Activated CD8-positive, alpha-beta memory T cell treated with anti-CD3 and anti-CD28 coated beads for 36 hours (primary cell): ENCODE measurements around the gene MCM7. TPM values are rescaled to one million over a fixed set of nuclear protein-coding genes. Genes with fewer than 3 reads are reported as not detected.

Experiments used
- CTCF ChIA-PET: fragments of 350-600 bp; sonication (Branson Sonifier 250); formaldehyde crosslinking; loops from one replicate; lab custom pipeline; 2021; ENCODE audit warnings: antibody characterized with exemption; lab: Charles Lee
- POLR2A ChIA-PET: fragments of 350-600 bp; sonication (Branson Sonifier 250); formaldehyde crosslinking; loops from one replicate; lab custom pipeline; 2021; ENCODE audit warnings: antibody characterized with exemption; lab: Charles Lee
- total RNA-seq, 2 experiments: library from RNA; stranded (reverse); gene quantifications; one replicate each; pipeline ENCODE4 v1.2.3, GENCODE V29; 2021

MCM7 gene
- total RNA-seq, 2 experiments from 2014 or later = 437 to 447 TPM

GRCh38 chr7:100126931-100127865, 26.0 kb upstream of the MCM7 start, which contains the start of gene MBLAC1:
Gene MBLAC1 (plus strand): TSS chr7:100126967. CDS start chr7:100127396, 429 bp downstream.
- CTCF ChIA-PET = interaction anchor here (0.5 to 2.4 kb wide), 4 partner anchors 25 to 212 kb away, joined by 3 to 11 read pairs (median 6); partner anchors contain the start of genes AP4M1 and MCM7
- POLR2A ChIA-PET = interaction anchor here (0.5 to 1.9 kb wide), 4 partner anchors 22 to 302 kb away, joined by 3 to 14 read pairs (median 4); partner anchors contain the start of genes AP4M1, LAMTOR4 and MCM7

- POLR2A ChIA-PET = interaction anchor here (0.5 to 1.9 kb wide), 4 partner anchors 23 to 303 kb away, joined by 3 to 14 read pairs (median 4); partner anchors contain the start of genes AP4M1, LAMTOR4 and MCM7
- CTCF ChIA-PET = interaction anchor here (0.5 to 2.4 kb wide), 5 partner anchors 21 to 213 kb away, joined by 3 to 7 read pairs (median 4); no protein-coding TSS in a partner anchor
Observed at GRCh38 chr7:100126239-100126930, 25.2 kb upstream of the MCM7 start.

- POLR2A ChIA-PET = no interaction called here
- CTCF ChIA-PET = interaction anchor here (0.6 to 2.4 kb wide), 2 partner anchors 34 to 325 kb away, joined by 3 to 7 read pairs; no protein-coding TSS in a partner anchor
Observed at GRCh38 chr7:100124301-100125230, 23.4 kb upstream of the MCM7 start.

- CTCF ChIA-PET = interaction anchor here (0.8 to 3.1 kb wide), 3 partner anchors 9 to 22 kb away, joined by 4 to 16 read pairs (median 6); no protein-coding TSS in a partner anchor
Observed at GRCh38 chr7:100122568-100122967, 21.4 kb upstream of the MCM7 start.

GRCh38 chr7:100122067-100122466, 20.9 kb upstream of the MCM7 start:
- ChIA-PET CTCF (interaction anchor here (3.1 kb wide), 1 partner anchor 9 kb away, joined by 16 read pairs; no protein-coding TSS in a partner anchor), POLR2A (no interaction called here)

More at GRCh38 chr7:100122568-100122967, 21.4 kb upstream of the MCM7 start:
- POLR2A ChIA-PET = no interaction called here

- POLR2A ChIA-PET = interaction anchor here (0.6 to 1.8 kb wide), 6 partner anchors 20 to 308 kb away, joined by 3 to 6 read pairs (median 3); partner anchors contain the start of genes LAMTOR4 and ZCWPW1
Observed at GRCh38 chr7:100120733-100121036, 19.5 kb upstream of the MCM7 start.

GRCh38 chr7:100119970-100120732, 19.0 kb upstream of the MCM7 start:
- ChIA-PET CTCF (interaction anchor here (0.6 to 3.1 kb wide), 4 partner anchors 11 to 38 kb away, joined by 3 to 16 read pairs (median 4); partner anchors contain the start of gene AP4M1), POLR2A (interaction anchor here (0.6 to 1.8 kb wide), 6 partner anchors 20 to 309 kb away, joined by 3 to 6 read pairs (median 3); partner anchors contain the start of genes LAMTOR4 and ZCWPW1)

More at GRCh38 chr7:100120733-100121036, 19.5 kb upstream of the MCM7 start:
- CTCF ChIA-PET = interaction anchor here (1.0 to 3.1 kb wide), 3 partner anchors 11 to 38 kb away, joined by 3 to 16 read pairs (median 5); partner anchors contain the start of gene AP4M1

GRCh38 chr7:100119072-100119969, 18.1 kb upstream of the MCM7 start, which contains the start of the genes CNPY4 and TAF6:
Gene CNPY4 (plus strand): TSS chr7:100119634. CDS start chr7:100119745, 111 bp downstream.
Gene TAF6 (minus strand): TSS chr7:100119358. CDS start chr7:100114209, 5,149 bp downstream.
- POLR2A ChIA-PET = interaction anchor here (1.8 kb wide), 1 partner anchor 24 kb away, joined by 6 read pairs; no protein-coding TSS in a partner anchor
- CTCF ChIA-PET = interaction anchor here (0.6 to 3.1 kb wide), 4 partner anchors 12 to 37 kb away, joined by 3 to 16 read pairs (median 4); partner anchors contain the start of gene AP4M1

GRCh38 chr7:100118388-100119071, 17.3 kb upstream of the MCM7 start:
- ChIA-PET CTCF (no interaction called here), POLR2A (interaction anchor here (0.7 kb wide), 1 partner anchor 29 kb away, joined by 11 read pairs; no protein-coding TSS in a partner anchor)

GRCh38 chr7:100115026-100115425, 13.8 kb upstream of the MCM7 start:
- ChIA-PET POLR2A (no interaction called here), CTCF (interaction anchor here (0.6 kb wide), 1 partner anchor 27 kb away, joined by 5 read pairs; no protein-coding TSS in a partner anchor)

GRCh38 chr7:100111914-100112313, 10.7 kb upstream of the MCM7 start:
- POLR2A ChIA-PET = interaction anchor here (1.1 kb wide), 1 partner anchor 22 kb away, joined by 3 read pairs; no protein-coding TSS in a partner anchor
- CTCF ChIA-PET = interaction anchor here (0.7 kb wide), 1 partner anchor 10 kb away, joined by 4 read pairs; the partner anchor contains the start of gene AP4M1

GRCh38 chr7:100111156-100111555, 10.0 kb upstream of the MCM7 start:
- ChIA-PET CTCF (no interaction called here), POLR2A (interaction anchor here (1.1 kb wide), 1 partner anchor 21 kb away, joined by 3 read pairs; no protein-coding TSS in a partner anchor)

GRCh38 chr7:100109521-100110163, 8.4 kb upstream of the MCM7 start:
- ChIA-PET CTCF (interaction anchor here (0.7 kb wide), 1 partner anchor 694 kb away, joined by 3 read pairs; no protein-coding TSS in a partner anchor), POLR2A (no interaction called here)

GRCh38 chr7:100107890-100108289, 6.7 kb upstream of the MCM7 start:
- CTCF ChIA-PET = no interaction called here
- POLR2A ChIA-PET = no interaction called here
